ENCODE results near the gene PABPN1. TPM values are rescaled to one million over a fixed set of nuclear protein-coding genes. Genes with fewer than 3 reads are reported as not detected.

Gene PABPN1
- total and polyA plus RNA-seq, 9 of the 15 experiments (the other 6 are each of a cell fraction or from before 2014, with no cell fraction given), result 32.6 to 388 (median 178) TPM

- H3K9ac ChIP-seq (ENCODE audit: insufficient read depth in 1 of 2, low read depth in 2 of 2, low read length in 2 of 2), result peak overlapping the region in 1 of 2 experiments; percentile 32; a peak in 1 of 4 replicates
- H3K4me2 ChIP-seq (ENCODE audit: insufficient read depth, low read length), result no peak overlapping the region
- H3K4me1 ChIP-seq (replicated peaks in 1 of 2; ENCODE audit: control insufficient read depth in 2 of 2, insufficient read depth in 2 of 2, low read length in 2 of 2), result peaks cover 10 to 19% of the 10 kb centered on the region in 2 experiments
- intact Hi-C loops (cut with micrococcal nuclease) (no loop called here), in situ Hi-C loops (cut with MboI) (no loop called here)
- 41% methylated on average over 20 of the region's 24 CpGs for WGBS (ENCODE audit: insufficient coverage, low coverage, missing lambda C conversion rate)
- no peak overlapping the region for H3K4me3 ChIP-seq
- CTCF ChIA-PET (ENCODE audit: low intra/inter-chr PET ratio), result interaction anchor here (0.7 to 3.3 kb wide), 3 partner anchors 24 to 174 kb away, joined by 3 to 18 read pairs (median 14); no protein-coding TSS in a partner anchor
- no peaks in the 10 kb centered on the region for H4K20me1 ChIP-seq (replicated peaks; ENCODE audit: control insufficient read depth, insufficient read depth, low read length)
- FAIRE-seq, result peak; percentile 89
- H3K9me1 ChIP-seq (ENCODE audit: control insufficient read depth, insufficient read depth, low read length), result no peaks in the 10 kb centered on the region
- ATAC-seq, result peak; percentile 88
- no peaks in the 10 kb centered on the region for H3K27me3 ChIP-seq (ENCODE audit: control insufficient read depth in 2 of 2, insufficient read depth in 2 of 2, low read length in 2 of 2)
- H3K79me2 ChIP-seq (ENCODE audit: control insufficient read depth, insufficient read depth, low read length), result peaks cover 6% of the 10 kb centered on the region
- peaks cover 23% of the 10 kb centered on the region; the same call in 2 of the 3 replicates for H3K36me3 ChIP-seq (ENCODE audit: control insufficient read depth, insufficient read depth, low read length)
- peak; percentile 21 to 84 (median 35) for DNase-seq (ENCODE audit: extremely low read depth in 1 of 4, low spot score in 3 of 4)
- H2AFZ ChIP-seq (ENCODE audit: low read depth, low read length), result peak overlapping the region; percentile 67
- H3K9me3 ChIP-seq (replicated peaks; ENCODE audit: control insufficient read depth, insufficient read depth, low read depth, low read length), result no peaks in the 10 kb centered on the region
- POLR2A ChIA-PET, result interaction anchor here (0.8 to 3.1 kb wide), 5 partner anchors 9 to 288 kb away, joined by 3 to 13 read pairs (median 4); partner anchors contain the start of genes HOMEZ and PABPN1
- no TSS peak for BruUV-seq (replicated peaks)
- H3K27ac ChIP-seq (ENCODE audit: extremely low read depth, low read depth, low read length), result peak overlapping the region; percentile 31; the same call in 2 of the 3 replicates
- TF ChIP-seq CREB3L1 (IDR thresholded peaks at IDR 0.05; ENCODE audit: borderline replicate concordance, low read depth), result no peak
- TF ChIP-seq ATF4 (CRISPR knock-in tag; IDR thresholded peaks at IDR 0.05), result no peak
- TF ChIP-seq ZC3H4 (CRISPR knock-in tag; IDR thresholded peaks at IDR 0.05; ENCODE audit: borderline replicate concordance), result no peak
- no peak for TF ChIP-seq ZNF75A (CRISPR knock-in tag; IDR thresholded peaks at IDR 0.05)
- TF ChIP-seq ZNF79 (CRISPR knock-in tag; IDR thresholded peaks at IDR 0.05; ENCODE audit: low read depth), result no peak
- no peak for TF ChIP-seq MCM3 (IDR thresholded peaks at IDR 0.05)
- no peak for TF ChIP-seq SAFB2 (IDR thresholded peaks at IDR 0.05; ENCODE audit: borderline replicate concordance, low read depth, low read length, severe bottlenecking)
- TF ChIP-seq TCF7 (IDR thresholded peaks at IDR 0.05; ENCODE audit: borderline replicate concordance), result no peak
- no peak for TF ChIP-seq PML (IDR thresholded peaks at IDR 0.05; ENCODE audit: low read length)
- TF ChIP-seq FOXA1 (IDR thresholded peaks at IDR 0.05; ENCODE audit: borderline replicate concordance), result no peak
These were observed 26.3 kb upstream of the PABPN1 start for GRCh38 chr14:23294734-23295561.

Measured in K562 (cell line).